HS-5 (cell line): ENCODE measurements around the gene TDRD10.
A peak's percentile ranks its signal among the peaks of the same experiment; 100 is the strongest.
"Not testable (repeated sequence)": the region's sequence is repeated elsewhere in the genome, so short reads cannot be mapped to it uniquely, and the experiment has no call there.

Experiments
- DNase-seq: peaks from one replicate; pipeline ENCODE4 v3.0.0-alpha.2; 2012; ENCODE audit warnings: low read depth

Gene TDRD10

GRCh38 chr1:154479764-154480421 is 22.1 kb upstream of the TDRD10 start:
- peak; percentile 81 for DNase-seq

GRCh38 chr1:154481053-154481452 is 21.0 kb upstream of the TDRD10 start:
- no peak for DNase-seq

- DNase-seq = peak; percentile 33
Observed at GRCh38 chr1:154483941-154484803, 17.8 kb upstream of the TDRD10 start.

- no peak for DNase-seq
Observed at GRCh38 chr1:154485106-154485505, 16.9 kb upstream of the TDRD10 start.

GRCh38 chr1:154485910-154486496 is 16.0 kb upstream of the TDRD10 start:
- DNase-seq = no peak

- not testable (repeated sequence) for DNase-seq
Observed at GRCh38 chr1:154486756-154487155, 15.3 kb upstream of the TDRD10 start.

- no peak for DNase-seq
Observed at GRCh38 chr1:154488922-154489321, 13.1 kb upstream of the TDRD10 start.

GRCh38 chr1:154489695-154490274 is 12.2 kb upstream of the TDRD10 start:
- DNase-seq = no peak

GRCh38 chr1:154490317-154490716 is 11.7 kb upstream of the TDRD10 start:
- DNase-seq = no peak

- no peak for DNase-seq
Observed at GRCh38 chr1:154492115-154492514, 9.9 kb upstream of the TDRD10 start.

GRCh38 chr1:154493276-154493675 is 8.7 kb upstream of the TDRD10 start:
- no peak for DNase-seq

GRCh38 chr1:154495496-154496273 is 6.3 kb upstream of the TDRD10 start:
- no peak for DNase-seq

GRCh38 chr1:154496383-154496782 is 5.6 kb upstream of the TDRD10 start:
- no peak for DNase-seq

GRCh38 chr1:154497026-154497806 is 4.8 kb upstream of the TDRD10 start:
- no peak for DNase-seq

- DNase-seq = no peak
Observed at GRCh38 chr1:154499446-154499845, 2.6 kb upstream of the TDRD10 start.

GRCh38 chr1:154500533-154500932 is 1.5 kb upstream of the TDRD10 start:
- no peak for DNase-seq

GRCh38 chr1:154501423-154502065 is 475 bp upstream of the TDRD10 start:
- no peak for DNase-seq

- DNase-seq = no peak
Observed at GRCh38 chr1:154502744-154503115, 711 bp downstream of the TDRD10 start.

- DNase-seq = no peak
Observed at GRCh38 chr1:154503898-154504297, 1.9 kb downstream of the TDRD10 start.

GRCh38 chr1:154512760-154513159 is 10.7 kb downstream of the TDRD10 start:
- no peak for DNase-seq
